Body of pancreas (tissue), 4 donors: Measurements from ENCODE around the gene CCR2.

Experiments used
- POLR2A ChIP-seq, 3 donors: fragments of 450-650 bp; IDR thresholded peaks; one replicate each; pipeline ENCODE4 v1.6.1; 2016; ENCODE audit warnings: antibody characterized with exemption in 3 of 3, mild to moderate bottlenecking in 2 of 3
- TF ChIP-seq, protein P1 (sequence below), 7 experiments: fragments of 450-650 bp in 4 of 7; fragments of 200-600 bp in 3 of 7; sonication (generic) in 3 of 7; IDR thresholded peaks; one replicate each; pipeline ENCODE4 v1.5.1; 2016 to 2019; ENCODE audit warnings: antibody characterized with exemption in 7 of 7

DNA sequence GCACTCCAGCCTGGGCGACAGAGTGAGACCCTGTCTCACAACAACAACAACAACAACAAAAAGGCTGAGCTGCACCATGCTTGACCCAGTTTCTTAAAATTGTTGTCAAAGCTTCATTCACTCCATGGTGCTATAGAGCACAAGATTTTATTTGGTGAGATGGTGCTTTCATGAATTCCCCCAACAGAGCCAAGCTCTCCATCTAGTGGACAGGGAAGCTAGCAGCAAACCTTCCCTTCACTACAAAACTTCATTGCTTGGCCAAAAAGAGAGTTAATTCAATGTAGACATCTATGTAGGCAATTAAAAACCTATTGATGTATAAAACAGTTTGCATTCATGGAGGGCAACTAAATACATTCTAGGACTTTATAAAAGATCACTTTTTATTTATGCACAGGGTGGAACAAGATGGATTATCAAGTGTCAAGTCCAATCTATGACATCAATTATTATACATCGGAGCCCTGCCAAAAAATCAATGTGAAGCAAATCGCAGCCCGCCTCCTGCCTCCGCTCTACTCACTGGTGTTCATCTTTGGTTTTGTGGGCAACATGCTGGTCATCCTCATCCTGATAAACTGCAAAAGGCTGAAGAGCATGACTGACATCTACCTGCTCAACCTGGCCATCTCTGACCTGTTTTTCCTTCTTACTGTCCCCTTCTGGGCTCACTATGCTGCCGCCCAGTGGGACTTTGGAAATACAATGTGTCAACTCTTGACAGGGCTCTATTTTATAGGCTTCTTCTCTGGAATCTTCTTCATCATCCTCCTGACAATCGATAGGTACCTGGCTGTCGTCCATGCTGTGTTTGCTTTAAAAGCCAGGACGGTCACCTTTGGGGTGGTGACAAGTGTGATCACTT lies 18.8 kb downstream of the CCR2 start:
- TF ChIP-seq, protein P1, sequence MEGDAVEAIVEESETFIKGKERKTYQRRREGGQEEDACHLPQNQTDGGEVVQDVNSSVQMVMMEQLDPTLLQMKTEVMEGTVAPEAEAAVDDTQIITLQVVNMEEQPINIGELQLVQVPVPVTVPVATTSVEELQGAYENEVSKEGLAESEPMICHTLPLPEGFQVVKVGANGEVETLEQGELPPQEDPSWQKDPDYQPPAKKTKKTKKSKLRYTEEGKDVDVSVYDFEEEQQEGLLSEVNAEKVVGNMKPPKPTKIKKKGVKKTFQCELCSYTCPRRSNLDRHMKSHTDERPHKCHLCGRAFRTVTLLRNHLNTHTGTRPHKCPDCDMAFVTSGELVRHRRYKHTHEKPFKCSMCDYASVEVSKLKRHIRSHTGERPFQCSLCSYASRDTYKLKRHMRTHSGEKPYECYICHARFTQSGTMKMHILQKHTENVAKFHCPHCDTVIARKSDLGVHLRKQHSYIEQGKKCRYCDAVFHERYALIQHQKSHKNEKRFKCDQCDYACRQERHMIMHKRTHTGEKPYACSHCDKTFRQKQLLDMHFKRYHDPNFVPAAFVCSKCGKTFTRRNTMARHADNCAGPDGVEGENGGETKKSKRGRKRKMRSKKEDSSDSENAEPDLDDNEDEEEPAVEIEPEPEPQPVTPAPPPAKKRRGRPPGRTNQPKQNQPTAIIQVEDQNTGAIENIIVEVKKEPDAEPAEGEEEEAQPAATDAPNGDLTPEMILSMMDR (IDR thresholded peaks at IDR 0.05): peak in 4 of 7 experiments; percentile 24 to 38 (median 25)
- TF ChIP-seq POLR2A (IDR thresholded peaks at IDR 0.05): no peak
